OCI-LY1 (cell line): ENCODE measurements around the gene APC2.
A peak's percentile ranks its signal among the peaks of the same experiment; 100 is the strongest.

Experiments
- H2AFZ ChIP-seq: fragments of 200-600 bp; sonication (generic), shearing (Covaris generic); 2 replicates; pipeline ENCODE4 v1.6.0; 2014; ENCODE audit warnings: antibody characterized with exemption, mild to moderate bottlenecking, low read length
- H3F3A ChIP-seq: fragments of 200-600 bp; sonication (generic), shearing (Covaris generic); 2 replicates; pipeline ENCODE4 v1.6.0; 2014; ENCODE audit warnings: mild to moderate bottlenecking, antibody characterized with exemption, low read length, moderate library complexity; ENCODE audit not compliant: insufficient read depth
- H3K27ac ChIP-seq: fragments of 200-600 bp; sonication (generic); 2 replicates; pipeline ENCODE4 v1.5.1; 2014; ENCODE audit warnings: low read length, mixed run types, mild to moderate bottlenecking, low read depth; ENCODE audit not compliant: poor library complexity, severe bottlenecking
- H3K27me3 ChIP-seq: fragments of 200-600 bp; sonication (generic); 2 replicates; pipeline ENCODE4 v1.6.0; 2014; ENCODE audit warnings: antibody characterized with exemption, mild to moderate bottlenecking, low read length, moderate library complexity; ENCODE audit not compliant: insufficient read depth
- H3K36me3 ChIP-seq: fragments of 200-600 bp; sonication (generic); 2 replicates; pipeline ENCODE4 v1.6.1; 2014; ENCODE audit warnings: mild to moderate bottlenecking, antibody characterized with exemption, low read length, moderate library complexity, mixed read lengths; ENCODE audit not compliant: insufficient read depth
- H3K4me1 ChIP-seq: fragments of 200-600 bp; sonication (generic); 2 replicates; pipeline ENCODE4 v1.5.1; 2014; ENCODE audit warnings: mild to moderate bottlenecking, low read length, moderate library complexity; ENCODE audit not compliant: insufficient read depth, severe bottlenecking
- H3K4me2 ChIP-seq: fragments of 200-600 bp; sonication (generic), shearing (Covaris generic); 2 replicates; pipeline ENCODE4 v1.6.1; 2014; ENCODE audit warnings: low read length
- H3K4me3 ChIP-seq: fragments of 200-600 bp; sonication (generic); 2 replicates; pipeline ENCODE4 v1.5.1; 2014; ENCODE audit warnings: low read length, low read depth, mild to moderate bottlenecking, mixed read lengths; ENCODE audit not compliant: poor library complexity, severe bottlenecking
- H3K79me2 ChIP-seq: fragments of 200-600 bp; shearing (Covaris generic); 2 replicates; pipeline ENCODE4 v1.6.1; 2016; ENCODE audit warnings: mixed run types, low read length, mixed read lengths; ENCODE audit not compliant: insufficient read depth
- H3K9ac ChIP-seq: fragments of 200-600 bp; sonication (generic), shearing (Covaris generic); 2 replicates; pipeline ENCODE4 v1.6.1; 2014; ENCODE audit warnings: mild to moderate bottlenecking, low read length, mixed read lengths
- H3K9me2 ChIP-seq: fragments of 200-600 bp; sonication (generic), shearing (Covaris generic); 2 replicates; pipeline ENCODE4 v1.6.1; 2014; ENCODE audit warnings: low read depth, mild to moderate bottlenecking, low read length, mixed read lengths
- H3K9me3 ChIP-seq: fragments of 200-600 bp; shearing (Covaris generic); 2 replicates; pipeline ENCODE4 v1.6.1; 2014; ENCODE audit warnings: low read length, mixed read lengths
- H4K20me1 ChIP-seq: fragments of 200-600 bp; sonication (generic), shearing (Covaris generic); 2 replicates; pipeline ENCODE4 v1.6.0; 2016; ENCODE audit warnings: mild to moderate bottlenecking, low read length; ENCODE audit not compliant: insufficient read depth
- CTCF ChIP-seq: fragments of 200-600 bp; sonication (generic), shearing (Covaris generic); IDR thresholded peaks from 2 replicates; pipeline ENCODE4 v1.5.1; 2017; ENCODE audit warnings: mild to moderate bottlenecking, antibody characterized with exemption, low read length, moderate library complexity, mixed read lengths
- EZH2 ChIP-seq: fragments of 200-600 bp; sonication (generic), shearing (Covaris generic); IDR thresholded peaks from 2 replicates; pipeline ENCODE4 v1.8.0; 2017; ENCODE audit warnings: borderline replicate concordance, mixed run types, mild to moderate bottlenecking, antibody characterized with exemption, low read length, moderate library complexity, mixed read lengths

Gene APC2

DNA sequence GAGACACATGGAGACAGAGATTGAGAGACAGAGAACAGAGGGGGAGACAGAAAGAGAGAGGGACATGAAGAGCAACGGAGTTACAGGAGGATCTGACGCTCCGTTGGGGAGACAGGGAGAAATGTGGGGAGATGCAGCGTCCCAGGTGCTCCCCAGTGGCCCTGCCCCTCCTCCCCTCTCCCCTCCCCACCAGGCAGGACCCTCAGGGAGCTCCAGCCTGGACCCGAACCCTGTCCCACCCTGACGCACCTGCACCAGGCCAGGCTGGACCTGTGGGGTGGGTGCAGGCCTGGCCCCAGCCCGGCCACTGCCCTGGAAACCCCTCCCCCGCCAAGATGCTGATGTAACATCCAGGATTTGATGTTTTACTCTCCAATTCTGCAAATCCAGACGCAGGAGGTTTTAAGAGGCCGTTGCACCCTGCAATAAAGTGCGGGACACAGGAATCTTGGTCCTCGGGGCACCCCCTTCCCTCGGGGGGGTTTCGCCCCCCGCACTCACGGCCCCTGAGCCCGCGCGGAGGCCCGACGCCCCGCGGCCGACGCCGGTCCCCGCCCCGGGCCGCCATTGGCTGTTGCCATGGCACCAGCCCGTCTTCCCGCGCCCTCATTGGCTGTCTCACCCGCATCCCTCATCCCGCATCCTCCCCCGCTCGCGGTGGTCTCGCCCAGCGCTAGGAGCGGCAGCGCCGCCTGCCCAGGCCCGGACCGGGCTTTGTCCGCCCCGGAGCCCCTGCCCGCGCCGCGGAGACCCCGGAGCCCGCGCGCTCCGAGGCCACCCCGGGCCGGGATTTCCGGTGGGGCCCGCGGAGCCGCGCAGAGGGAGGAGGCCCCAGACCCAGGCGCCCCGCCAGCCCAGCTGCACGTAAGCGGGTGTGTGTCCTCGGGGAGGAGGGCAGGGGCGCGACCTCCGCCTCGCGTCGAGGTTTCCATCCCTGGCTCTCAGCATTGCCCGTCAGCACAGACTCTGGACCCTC lies at the start of gene APC2:
APC2 (plus strand) TSS at position 655 of the 976 bp plus-strand sequence. CDS start 2,881 bp downstream, outside the sequence.
- H4K20me1 ChIP-seq: no peaks in the 10 kb centered on the region
- H3K4me1 ChIP-seq: peaks cover 3% of the 10 kb centered on the region
- no peaks in the 10 kb centered on the region for H3K36me3 ChIP-seq
- no peak within 1 kb of the TSS for H2AFZ ChIP-seq
- no peak within 1 kb of the TSS for H3K4me2 ChIP-seq
- no peak within 1 kb of the TSS for H3K27ac ChIP-seq
- no peak within 1 kb of the TSS for H3K9ac ChIP-seq
- peaks cover 5% of the 10 kb centered on the region; the same call in 1 of the 2 replicates for H3K27me3 ChIP-seq
- H3F3A ChIP-seq: no peaks in the 10 kb centered on the region
- H3K79me2 ChIP-seq: no peaks in the 10 kb centered on the region
- TF ChIP-seq CTCF (no peak), EZH2 (no peak)
- no peak within 1 kb of the TSS for H3K4me3 ChIP-seq
- no peaks in the 10 kb centered on the region for H3K9me3 ChIP-seq
- no peaks in the 10 kb centered on the region for H3K9me2 ChIP-seq

- no peaks in the 10 kb centered on the region for H3K9me2 ChIP-seq
- peaks cover 6% of the 10 kb centered on the region; the same call in 1 of the 2 replicates for H3K27me3 ChIP-seq
- peaks cover 3% of the 10 kb centered on the region; the same call in 1 of the 2 replicates for H3K36me3 ChIP-seq
- TF ChIP-seq EZH2 (no peak), CTCF (no peak)
- H3K4me3 ChIP-seq: peak overlapping the region; percentile 78
- no peaks in the 10 kb centered on the region for H4K20me1 ChIP-seq
- no peaks in the 10 kb centered on the region for H3K9me3 ChIP-seq
- no peak overlapping the region for H3K27ac ChIP-seq
- H2AFZ ChIP-seq: no peak overlapping the region
- peak overlapping the region; percentile 88 for H3K4me2 ChIP-seq
- no peaks in the 10 kb centered on the region for H3F3A ChIP-seq
- no peaks in the 10 kb centered on the region for H3K79me2 ChIP-seq
- H3K4me1 ChIP-seq: peaks cover 20% of the 10 kb centered on the region
- H3K9ac ChIP-seq: peak overlapping the region; percentile 78
Measured at GRCh38 chr19:1400281-1401137, 49.4 kb upstream of the APC2 start.

DNA sequence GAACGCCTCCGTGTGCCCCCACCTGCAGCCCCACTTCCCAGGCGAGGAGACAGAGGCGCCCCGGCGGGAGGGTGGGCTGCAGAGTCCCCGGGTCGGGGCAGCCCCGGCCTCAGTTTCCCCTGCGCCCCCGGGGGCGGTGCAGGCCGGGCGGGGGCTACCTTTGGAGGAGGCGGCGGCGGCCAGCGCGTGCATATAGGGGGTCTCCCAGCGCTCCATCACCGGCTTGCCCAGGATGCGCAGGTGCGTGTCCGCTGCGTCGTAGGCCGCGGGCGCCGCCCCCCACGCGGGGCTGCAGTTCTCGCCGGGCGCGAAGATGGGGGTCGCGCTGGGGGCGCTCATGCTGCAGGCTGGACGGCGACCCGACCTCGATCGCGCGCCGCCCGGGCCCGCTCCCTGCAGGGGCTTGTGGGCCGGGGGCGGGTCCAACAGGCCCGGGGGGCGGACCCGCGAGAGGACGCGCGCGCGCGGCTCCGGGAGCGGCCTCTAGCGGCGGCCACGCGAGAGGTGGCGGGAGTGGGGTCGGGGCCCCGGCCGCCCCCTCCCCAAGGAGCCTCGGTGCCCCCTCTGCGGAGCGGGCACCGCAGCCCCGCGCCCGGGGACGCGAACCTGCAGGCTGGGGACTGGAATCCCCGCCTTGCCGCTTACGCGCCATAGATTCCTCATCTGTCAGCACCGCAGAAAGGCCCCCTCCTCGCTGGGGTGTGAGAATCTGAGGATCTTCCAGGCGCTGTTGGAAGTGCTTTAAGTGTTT lies 48.6 kb upstream of the APC2 start, which contains the start of gene GAMT:
GAMT (minus strand) TSS at position 405 of the 751 bp plus-strand sequence; CDS start at position 339, 66 bp downstream.
- peaks cover 6% of the 10 kb centered on the region; the same call in 1 of the 2 replicates for H3K27me3 ChIP-seq
- no peaks in the 10 kb centered on the region for H3K79me2 ChIP-seq
- H3K27ac ChIP-seq: no peak within 1 kb of the TSS
- H3K9me2 ChIP-seq: no peaks in the 10 kb centered on the region
- H3K36me3 ChIP-seq: no peaks in the 10 kb centered on the region; the same call in 1 of the 2 replicates
- peak within 1 kb of the TSS; percentile 88 for H3K4me2 ChIP-seq
- H3F3A ChIP-seq: no peaks in the 10 kb centered on the region
- H3K9me3 ChIP-seq: no peaks in the 10 kb centered on the region
- peak within 1 kb of the TSS; percentile 78 for H3K9ac ChIP-seq
- H3K4me3 ChIP-seq: peak within 1 kb of the TSS; percentile 78
- TF ChIP-seq EZH2 (no peak), CTCF (peak; percentile 45)
- H3K4me1 ChIP-seq: peaks cover 23% of the 10 kb centered on the region
- no peak within 1 kb of the TSS for H2AFZ ChIP-seq
- H4K20me1 ChIP-seq: no peaks in the 10 kb centered on the region
